Keratinocyte (primary cell): Measurements from ENCODE around the gene TOB2. TPM values are rescaled to one million over a fixed set of nuclear protein-coding genes. Genes with fewer than 3 reads are reported as not detected.

Source experiments
- DNase-seq: peaks from one replicate; pipeline ENCODE4 v3.0.0-alpha.2; 2011; ENCODE audit warnings: low read depth, missing footprints, low spot score
- FAIRE-seq: peaks from 2 replicates; lab custom pipeline; 2011; peaks lifted over from hg19 to GRCh38; lab: Jason Lieb, UNC
- H2AFZ ChIP-seq: 2 replicates; pipeline ENCODE4 v1.6.0; 2012; ENCODE audit warnings: low read length, control low read depth, inconsistent platforms; ENCODE audit not compliant: control insufficient read depth
- H3K27ac ChIP-seq: 2 replicates; pipeline ENCODE4 v1.5.1; 2011; ENCODE audit warnings: low read length; ENCODE audit not compliant: control insufficient read depth, insufficient read depth
- H3K27me3 ChIP-seq: 3 replicates; pipeline ENCODE4 v1.6.0; 2011; ENCODE audit warnings: low read length; ENCODE audit not compliant: control insufficient read depth, insufficient read depth; ENCODE audit errors: extremely low read depth
- H3K36me3 ChIP-seq, 2 experiments: 2 replicates in 1 of 2; 3 replicates in 1 of 2; pipeline ENCODE4 v1.5.1; 2011; ENCODE audit warnings: low read length in 2 of 2, mild to moderate bottlenecking in 1 of 2; ENCODE audit not compliant: control insufficient read depth in 2 of 2, insufficient read depth in 2 of 2; ENCODE audit errors: extremely low read depth in 1 of 2
- H3K4me1 ChIP-seq: 3 replicates; pipeline ENCODE4 v1.5.1; 2011; ENCODE audit warnings: low read length; ENCODE audit not compliant: control insufficient read depth, insufficient read depth; ENCODE audit errors: extremely low read depth
- H3K4me2 ChIP-seq: 3 replicates; pipeline ENCODE4 v1.6.0; 2011; ENCODE audit warnings: low read depth, low read length; ENCODE audit not compliant: control insufficient read depth, insufficient read depth; ENCODE audit errors: extremely low read depth
- H3K4me3 ChIP-seq, 3 experiments: fragments of 200-600 bp in 1 of 3; sonication (generic) in 1 of 3; 2 replicates in 2 of 3; 3 replicates in 1 of 3; pipeline ENCODE4 v1.5.1; 2011 to 2016; ENCODE audit warnings: low read length in 3 of 3, mild to moderate bottlenecking in 3 of 3, control low read depth in 2 of 3, inconsistent platforms in 1 of 3, low read depth in 1 of 3, mixed read lengths in 1 of 3, mixed run types in 1 of 3, moderate library complexity in 1 of 3; ENCODE audit not compliant: control insufficient read depth in 2 of 3, insufficient read depth in 2 of 3; ENCODE audit errors: extremely low read depth in 1 of 3
- H3K79me2 ChIP-seq: 2 replicates; pipeline ENCODE4 v1.6.0; 2012; ENCODE audit warnings: low read length; ENCODE audit not compliant: control insufficient read depth, insufficient read depth
- H3K9ac ChIP-seq: 3 replicates; pipeline ENCODE4 v1.6.0; 2011; ENCODE audit warnings: low read length; ENCODE audit not compliant: control insufficient read depth, insufficient read depth; ENCODE audit errors: extremely low read depth
- H3K9me1 ChIP-seq: 3 replicates; pipeline ENCODE4 v1.6.0; 2011; ENCODE audit warnings: low read length; ENCODE audit not compliant: control insufficient read depth, insufficient read depth; ENCODE audit errors: extremely low read depth
- H3K9me3 ChIP-seq: 2 replicates; pipeline ENCODE4 v1.5.1; 2012; ENCODE audit warnings: low read depth, low read length; ENCODE audit not compliant: control insufficient read depth
- H4K20me1 ChIP-seq: 3 replicates; pipeline ENCODE4 v1.6.0; 2011; ENCODE audit warnings: low read length; ENCODE audit not compliant: control insufficient read depth, insufficient read depth; ENCODE audit errors: extremely low read depth
- CTCF ChIP-seq, 3 experiments: IDR thresholded peaks in 1 of 3; conservative IDR thresholded peaks in 1 of 3; optimal IDR thresholded peaks in 1 of 3; 2 replicates in 2 of 3; 3 replicates in 1 of 3; pipeline versions ENCODE3 to v1.5.1; 2011; ENCODE audit warnings: low read length in 3 of 3, mild to moderate bottlenecking in 3 of 3, moderate library complexity in 2 of 3, control low read depth in 1 of 3, inconsistent platforms in 1 of 3; ENCODE audit not compliant: insufficient read depth in 2 of 3; ENCODE audit errors: extremely low read depth in 1 of 3
- EZH2 ChIP-seq: IDR thresholded peaks from one replicate; pipeline ENCODE4 v1.6.1; 2012; ENCODE audit warnings: inconsistent platforms, mild to moderate bottlenecking, low read length, moderate library complexity
- dilution Hi-C: fragments of 300-500 bp; cut with MboI; formaldehyde crosslinking; loops from one replicate; pipeline ENCODE4 v1.7.0; 2020; ENCODE audit warnings: low sequenced_read_pairs; ENCODE audit not compliant: extremely low pct_ligation_motif_present
- polyA plus RNA-seq, 5 experiments: library from polyadenylated mRNA; depleted of rRNA in 3 of 5; stranded (reverse) in 3 of 5; stranded (forward) in 1 of 5; unstranded in 1 of 5; fragments of >200 nt; gene quantifications; 1 replicate in 1 of 5; 2 replicates in 3 of 5; 3 replicates in 1 of 5; pipeline versions ENCODE4 v1.2.1 to v1.2.3, GENCODE V29; 2011 to 2012; ENCODE audit warnings: missing spikeins in 2 of 5, low read depth in 1 of 5, low replicate concordance in 1 of 5

TOB2 gene
- polyA plus RNA-seq, 1 donor (not counting 4 experiments of a cell fraction or from before 2014, with no cell fraction given), result 14.5 TPM

GRCh38 chr22:41429232-41429950 is 17.2 kb downstream of the TOB2 start:
- TF ChIP-seq CTCF (optimal IDR thresholded peaks at IDR 0.05 in 1 of 3, IDR thresholded peaks at IDR 0.05 in 1 of 3, conservative IDR thresholded peaks at IDR 0.05 in 1 of 3; ENCODE audit: extremely low read depth in 1 of 3, insufficient read depth in 2 of 3, low read length in 3 of 3) (no peak), EZH2 (no peak)
- Histone ChIP-seq H4K20me1 (no peaks in the 10 kb centered on the region), H2AFZ (no peak overlapping the region), H3K27me3 (no peaks in the 10 kb centered on the region), H3K36me3 (peaks cover 4% of the 10 kb centered on the region in 2 experiments), H3K9me3 (no peaks in the 10 kb centered on the region), H3K9ac (no peak overlapping the region), H3K4me1 (no peaks in the 10 kb centered on the region), H3K27ac (no peak overlapping the region), H3K4me3 (no peak overlapping the region), H3K9me1 (no peaks in the 10 kb centered on the region), H3K4me2 (no peak overlapping the region), H3K79me2 (peaks cover 3% of the 10 kb centered on the region)
- dilution Hi-C loops, result no loop called here
- FAIRE-seq (no peak), DNase-seq (no peak)

- Histone ChIP-seq H3K4me3 (no peak overlapping the region), H3K9me1 (no peaks in the 10 kb centered on the region), H3K9ac (no peak overlapping the region), H3K9me3 (no peaks in the 10 kb centered on the region), H3K27me3 (no peaks in the 10 kb centered on the region), H4K20me1 (no peaks in the 10 kb centered on the region), H3K4me1 (no peaks in the 10 kb centered on the region), H3K27ac (no peak overlapping the region), H3K79me2 (no peaks in the 10 kb centered on the region), H3K36me3 (peaks cover 0 to 4% of the 10 kb centered on the region in 2 experiments), H2AFZ (no peak overlapping the region), H3K4me2 (no peak overlapping the region)
- dilution Hi-C loops, result no loop called here
- TF ChIP-seq EZH2, result no peak
- TF ChIP-seq CTCF (optimal IDR thresholded peaks at IDR 0.05 in 1 of 3, IDR thresholded peaks at IDR 0.05 in 1 of 3, conservative IDR thresholded peaks at IDR 0.05 in 1 of 3; ENCODE audit: extremely low read depth in 1 of 3, insufficient read depth in 2 of 3, low read length in 3 of 3), result no peak
- FAIRE-seq (no peak), DNase-seq (no peak)
These were observed 20.8 kb downstream of the TOB2 start for GRCh38 chr22:41425660-41426365.
